K562 (cell line): Measurements from ENCODE around the gene VPS37D. TPM values are rescaled to one million over a fixed set of nuclear protein-coding genes. Genes with fewer than 3 reads are reported as not detected.
A peak's percentile ranks its signal among the peaks of the same experiment; 100 is the strongest.

Source experiments
- CBX2 ChIP-seq: fragments of 200-600 bp; sonication (generic); IDR thresholded peaks from one replicate; pipeline ENCODE4 v1.6.1; 2012; ENCODE audit warnings: mild to moderate bottlenecking, low read length, inconsistent platforms; ENCODE audit not compliant: insufficient read depth, poor library complexity, severe bottlenecking
- CCAR2 ChIP-seq: fragments of 200-400 bp; formaldehyde crosslinking; IDR thresholded peaks from 2 replicates; pipeline ENCODE4 v1.6.1; 2017; ENCODE audit warnings: mild to moderate bottlenecking, low read depth, low read length
- CGGBP1 ChIP-seq: fragments of 250-450 bp; sonication (Bioruptor Pico); IDR thresholded peaks from 2 replicates; pipeline ENCODE4 v1.9.0; 2021; ENCODE audit warnings: mild to moderate bottlenecking
- COPS2 ChIP-seq: fragments of 450-650 bp; conservative IDR thresholded peaks from 2 replicates; pipeline ENCODE4 v1.6.1; 2016; ENCODE audit warnings: mild to moderate bottlenecking, moderate library complexity
- CREB1 ChIP-seq, 2 experiments: sonication (generic) in 1 of 2; formaldehyde crosslinking in 1 of 2; IDR thresholded peaks; 2 replicates each; pipeline versions ENCODE4 v1.6.1 to v1.8.0; 2012 to 2022; ENCODE audit warnings: inconsistent platforms in 1 of 2, mild to moderate bottlenecking in 1 of 2, missing genetic modification reagents in 1 of 2, moderate library complexity in 1 of 2
- E2F5 ChIP-seq: sonication (generic); formaldehyde crosslinking; IDR thresholded peaks from 2 replicates; pipeline ENCODE4 v1.8.0; 2022; ENCODE audit warnings: mild to moderate bottlenecking, missing genetic modification reagents
- ELK3 ChIP-seq: fragments of 450-650 bp; formaldehyde crosslinking; IDR thresholded peaks from 2 replicates; pipeline ENCODE4 v1.4.0; 2020; ENCODE audit warnings: mild to moderate bottlenecking
- ETV1 ChIP-seq: fragments of 450-650 bp; conservative IDR thresholded peaks from 2 replicates; pipeline ENCODE4 v1.6.1; 2016; ENCODE audit warnings: missing genetic modification characterization, control low read depth, low read depth, missing compliant biosample characterization
- GTF2F1 ChIP-seq: IDR thresholded peaks from 2 replicates; pipeline ENCODE4 v1.6.1; 2011; ENCODE audit warnings: low read depth, low read length, improper control_type of control experiment
- HDAC1 ChIP-seq, 2 experiments: fragments of 450-650 bp; IDR thresholded peaks; 2 replicates each; pipeline ENCODE4 v1.6.1; 2016 to 2017; ENCODE audit warnings: inconsistent platforms in 1 of 2, mild to moderate bottlenecking in 1 of 2, moderate library complexity in 1 of 2
- MAFF ChIP-seq: IDR thresholded peaks from 2 replicates; pipeline ENCODE4 v1.6.1; 2012; ENCODE audit warnings: low read length, improper control_type of control experiment
- NELFE ChIP-seq: IDR thresholded peaks from 2 replicates; pipeline ENCODE4 v1.6.1; 2011; ENCODE audit warnings: mild to moderate bottlenecking; ENCODE audit not compliant: insufficient read depth, insufficient read length
- PHB ChIP-seq: fragments of 250-450 bp; sonication (Bioruptor Pico); IDR thresholded peaks from 2 replicates; pipeline ENCODE4 v1.5.0; 2021
- PTRF ChIP-seq: fragments of 450-650 bp; IDR thresholded peaks from 2 replicates; pipeline ENCODE4 v1.6.1; 2016; ENCODE audit warnings: mild to moderate bottlenecking, missing genetic modification characterization, missing compliant biosample characterization
- SUPT5H ChIP-seq: fragments of 450-650 bp; IDR thresholded peaks from 2 replicates; pipeline ENCODE4 v1.6.1; 2016
- TBL1XR1 ChIP-seq, 2 experiments: IDR thresholded peaks; 2 replicates each; pipeline ENCODE4 v1.6.1; 2012; ENCODE audit warnings: improper control_type of control experiment in 2 of 2, low read length in 2 of 2, mild to moderate bottlenecking in 1 of 2
- TCF15 ChIP-seq: fragments of 250-450 bp; sonication (Bioruptor Pico); IDR thresholded peaks from 2 replicates; pipeline ENCODE4 v1.8.0; 2022; ENCODE audit warnings: moderate library complexity, mild to moderate bottlenecking, inconsistent platforms
- ZNF232 ChIP-seq: sonication (generic); formaldehyde crosslinking; IDR thresholded peaks from 2 replicates; pipeline ENCODE4 v1.8.0; 2022; ENCODE audit warnings: mild to moderate bottlenecking, missing genetic modification reagents
- ZNF316 ChIP-seq: fragments of 450-650 bp; IDR thresholded peaks from 2 replicates; pipeline ENCODE4 v1.6.1; 2016
- ZNF444 ChIP-seq: fragments of 250-450 bp; sonication (Bioruptor Pico); IDR thresholded peaks from 2 replicates; pipeline ENCODE4 v1.4.0; 2020; ENCODE audit warnings: mild to moderate bottlenecking, moderate library complexity
- ZSCAN29 ChIP-seq: fragments of 450-650 bp; IDR thresholded peaks from 2 replicates; pipeline ENCODE4 v1.6.1; 2017
- polyA plus RNA-seq, 8 experiments: library from polyadenylated mRNA; depleted of rRNA in 4 of 8; stranded (reverse) in 5 of 8; unstranded in 3 of 8; fragments of >200 nt; fragmentation: Nextera tagmentation in 2 of 8; fragmentation: Illumina TruSeq in 1 of 8; extraction: Ambion mirVana in 2 of 8; extraction: Trizol in 1 of 8; gene quantifications; 2 replicates each; pipeline versions ENCODE4 v1.2.1 to v1.2.3, GENCODE V29; 2011 to 2014; ENCODE audit warnings: inconsistent platforms in 1 of 8, missing spikeins in 1 of 8
- total RNA-seq, 7 experiments: library from RNA; depleted of rRNA in 6 of 7; stranded (reverse); fragments of >200 nt in 6 of 7; fragmentation: Illumina TruSeq in 2 of 7; extraction: Trizol in 2 of 7; gene quantifications; 2 replicates each; pipeline versions ENCODE4 v1.2.1 to v1.2.3, GENCODE V29; 2011 to 2021; ENCODE audit warnings: low replicate concordance in 1 of 7
- TF ChIP-seq, protein P1 (sequence below): fragments of 250-450 bp; sonication (Bioruptor Pico); IDR thresholded peaks from 2 replicates; pipeline ENCODE4 v1.8.0; 2021; ENCODE audit warnings: mild to moderate bottlenecking, moderate library complexity
- TF ChIP-seq, protein P2 (sequence below): fragments of 250-450 bp; sonication (Bioruptor Pico); IDR thresholded peaks from 2 replicates; pipeline ENCODE4 v1.8.0; 2022; ENCODE audit warnings: inconsistent platforms

Gene VPS37D
- total and polyA plus RNA-seq, 9 of the 15 experiments (the other 6 are each of a cell fraction or from before 2014, with no cell fraction given), result 0.25 to 2.3 (median 1.0) TPM; not detected in 3

DNA sequence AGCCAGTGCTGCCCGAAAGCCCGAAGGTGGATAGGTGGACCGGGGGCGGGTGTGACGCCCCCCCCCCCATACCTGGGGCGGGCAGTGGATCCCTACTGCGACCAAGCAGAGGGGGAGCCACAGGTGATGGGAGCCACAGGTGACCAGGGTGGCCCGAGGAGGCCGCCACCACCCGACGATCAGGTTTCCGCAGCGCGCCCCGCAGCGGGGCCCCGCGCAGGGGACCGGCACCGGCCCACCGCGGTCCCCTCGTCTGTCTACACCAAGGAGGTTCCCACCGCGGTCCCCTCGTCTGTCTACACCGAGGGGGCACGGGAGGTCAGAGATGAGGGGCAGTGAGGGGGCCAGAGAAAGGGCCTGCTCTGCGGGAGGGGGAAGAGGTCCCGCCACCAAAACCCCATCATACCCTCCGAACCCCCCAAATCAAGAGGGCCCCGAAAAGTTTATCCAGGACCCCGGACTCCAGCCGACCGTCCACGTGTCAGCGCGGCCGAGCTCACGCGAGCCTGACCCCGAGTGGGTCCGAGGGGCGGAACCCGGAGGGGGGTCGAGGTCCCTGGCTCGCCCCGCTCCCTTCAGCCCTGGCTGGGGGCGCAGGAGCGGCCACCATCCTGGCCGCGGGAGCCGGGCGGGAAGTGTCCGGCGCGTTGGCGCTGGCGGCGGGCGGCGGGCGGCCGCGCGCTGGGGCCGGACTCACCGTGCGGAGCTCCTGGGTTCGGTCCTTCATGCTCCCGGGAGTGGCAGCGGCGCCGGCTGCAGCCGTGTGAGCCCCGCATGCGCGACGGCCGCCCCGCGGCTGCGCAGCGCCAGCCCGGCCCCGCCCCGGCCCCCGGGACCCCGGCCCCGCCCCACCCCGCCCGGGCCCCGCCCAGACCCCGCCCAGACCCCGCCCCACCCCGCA is 51.5 kb downstream of the VPS37D start, which contains the start of gene STX1A (continued):
- TF ChIP-seq TBL1XR1 (IDR thresholded peaks at IDR 0.05; ENCODE audit: low read length in 2 of 2) (no peak), CGGBP1 (CRISPR knock-in tag) (no peak), SUPT5H (no peak), CREB1 (IDR thresholded peaks at IDR 0.05) (no peak), CREB1 (CRISPR knock-in tag; IDR thresholded peaks at IDR 0.05) (0 out of 2 replicates have a peak, but pooled peaks have one; percentile 16), GTF2F1 (no peak), ZNF316 (no peak), NELFE (no peak), ETV1 (tag) (no peak), CBX2 (no peak), ZNF444 (CRISPR knock-in tag) (no peak), TCF15 (CRISPR knock-in tag) (no peak), ZNF232 (CRISPR knock-in tag) (no peak), COPS2 (no peak), ZSCAN29 (no peak), PHB (CRISPR knock-in tag) (no peak), MAFF (no peak), CCAR2 (no peak), E2F5 (CRISPR knock-in tag) (no peak), HDAC1 (IDR thresholded peaks at IDR 0.05) (no peak), PTRF (tag) (no peak), ELK3 (CRISPR knock-in tag) (no peak)
- TF ChIP-seq, protein P1, sequence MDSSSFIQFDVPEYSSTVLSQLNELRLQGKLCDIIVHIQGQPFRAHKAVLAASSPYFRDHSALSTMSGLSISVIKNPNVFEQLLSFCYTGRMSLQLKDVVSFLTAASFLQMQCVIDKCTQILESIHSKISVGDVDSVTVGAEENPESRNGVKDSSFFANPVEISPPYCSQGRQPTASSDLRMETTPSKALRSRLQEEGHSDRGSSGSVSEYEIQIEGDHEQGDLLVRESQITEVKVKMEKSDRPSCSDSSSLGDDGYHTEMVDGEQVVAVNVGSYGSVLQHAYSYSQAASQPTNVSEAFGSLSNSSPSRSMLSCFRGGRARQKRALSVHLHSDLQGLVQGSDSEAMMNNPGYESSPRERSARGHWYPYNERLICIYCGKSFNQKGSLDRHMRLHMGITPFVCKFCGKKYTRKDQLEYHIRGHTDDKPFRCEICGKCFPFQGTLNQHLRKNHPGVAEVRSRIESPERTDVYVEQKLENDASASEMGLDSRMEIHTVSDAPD (CRISPR knock-in tag), result no peak
- TF ChIP-seq, protein P2, sequence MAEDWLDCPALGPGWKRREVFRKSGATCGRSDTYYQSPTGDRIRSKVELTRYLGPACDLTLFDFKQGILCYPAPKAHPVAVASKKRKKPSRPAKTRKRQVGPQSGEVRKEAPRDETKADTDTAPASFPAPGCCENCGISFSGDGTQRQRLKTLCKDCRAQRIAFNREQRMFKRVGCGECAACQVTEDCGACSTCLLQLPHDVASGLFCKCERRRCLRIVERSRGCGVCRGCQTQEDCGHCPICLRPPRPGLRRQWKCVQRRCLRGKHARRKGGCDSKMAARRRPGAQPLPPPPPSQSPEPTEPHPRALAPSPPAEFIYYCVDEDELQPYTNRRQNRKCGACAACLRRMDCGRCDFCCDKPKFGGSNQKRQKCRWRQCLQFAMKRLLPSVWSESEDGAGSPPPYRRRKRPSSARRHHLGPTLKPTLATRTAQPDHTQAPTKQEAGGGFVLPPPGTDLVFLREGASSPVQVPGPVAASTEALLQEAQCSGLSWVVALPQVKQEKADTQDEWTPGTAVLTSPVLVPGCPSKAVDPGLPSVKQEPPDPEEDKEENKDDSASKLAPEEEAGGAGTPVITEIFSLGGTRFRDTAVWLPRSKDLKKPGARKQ (CRISPR knock-in tag), result no peak
